HEK293 (cell line): Measurements from ENCODE around the gene PARK7.

Experiments used
- CTCF ChIA-PET: fragments of 350-600 bp; formaldehyde crosslinking; extraction: SDS; loops from one replicate; lab custom pipeline; 2021; ENCODE audit warnings: antibody characterized with exemption; lab: Yijun Ruan, JAX
- POLR2A ChIA-PET: fragments of 300-600 bp; formaldehyde crosslinking; extraction: SDS; loops from one replicate; lab custom pipeline; 2020; ENCODE audit warnings: antibody characterized with exemption, inconsistent platforms; lab: Yijun Ruan, JAX
- H3K27ac ChIP-seq: fragments of 200-500 bp; sonication (Bioruptor generic); 2 replicates; pipeline ENCODE4 v1.5.1; 2014; ENCODE audit warnings: low read depth, low read length, control low read depth, inconsistent platforms; ENCODE audit errors: extremely low read depth
- H3K36me3 ChIP-seq, 2 experiments: fragments of 200-500 bp in 1 of 2; sonication (Bioruptor generic) in 1 of 2; 1 replicate in 1 of 2; 2 replicates in 1 of 2; pipeline ENCODE4 v1.5.1; 2014 to 2017; ENCODE audit warnings: inconsistent platforms in 2 of 2, low read length in 2 of 2; ENCODE audit not compliant: control insufficient read depth in 2 of 2, insufficient read depth in 1 of 2
- H3K4me1 ChIP-seq: fragments of 200-500 bp; sonication (Bioruptor generic); 2 replicates; pipeline ENCODE4 v1.5.1; 2014; ENCODE audit warnings: mild to moderate bottlenecking, low read length, inconsistent platforms; ENCODE audit not compliant: control insufficient read depth, insufficient read depth
- H3K4me3 ChIP-seq: 2 replicates; pipeline ENCODE4 v1.5.1; 2011; ENCODE audit warnings: low read depth, mild to moderate bottlenecking, control low read depth, low read length, moderate library complexity
- H3K9me3 ChIP-seq: fragments of 200-500 bp; sonication (Bioruptor generic); 2 replicates; pipeline ENCODE4 v1.5.1; 2014; ENCODE audit warnings: low read depth, low read length, inconsistent platforms; ENCODE audit not compliant: control insufficient read depth, insufficient read depth
- HOXC10 ChIP-seq: sonication (generic); formaldehyde crosslinking; IDR thresholded peaks from 2 replicates; pipeline ENCODE4 v1.8.1; 2023; ENCODE audit warnings: mild to moderate bottlenecking, missing genetic modification reagents
- KLF9 ChIP-seq: fragments of 450-650 bp; formaldehyde crosslinking; IDR thresholded peaks from 2 replicates; pipeline ENCODE4 v1.5.1; 2016; ENCODE audit warnings: missing biosample characterization, missing genetic modification characterization, low read depth
- SP7 ChIP-seq: fragments of 450-650 bp; formaldehyde crosslinking; IDR thresholded peaks from 2 replicates; pipeline ENCODE4 v1.5.1; 2016; ENCODE audit warnings: missing biosample characterization, missing genetic modification characterization
- ZBTB20 ChIP-seq: fragments of 450-650 bp; formaldehyde crosslinking; IDR thresholded peaks from 2 replicates; pipeline ENCODE4 v1.5.1; 2016; ENCODE audit warnings: missing biosample characterization, missing genetic modification characterization
- ZFP41 ChIP-seq: fragments of 450-650 bp; formaldehyde crosslinking; IDR thresholded peaks from 2 replicates; pipeline ENCODE4 v1.5.1; 2016; ENCODE audit warnings: missing biosample characterization, missing genetic modification characterization, borderline replicate concordance
- ZIC2 ChIP-seq: fragments of 450-650 bp; formaldehyde crosslinking; IDR thresholded peaks from 2 replicates; pipeline ENCODE4 v1.5.1; 2016; ENCODE audit warnings: missing biosample characterization, missing genetic modification characterization
- ZNF132 ChIP-seq: fragments of 450-650 bp; formaldehyde crosslinking; IDR thresholded peaks from 2 replicates; pipeline ENCODE4 v1.5.1; 2017; ENCODE audit warnings: missing biosample characterization, missing genetic modification characterization, borderline replicate concordance
- ZNF175 ChIP-seq: fragments of 450-650 bp; formaldehyde crosslinking; IDR thresholded peaks from 2 replicates; pipeline ENCODE4 v1.5.1; 2016; ENCODE audit warnings: missing biosample characterization, missing genetic modification characterization
- ZNF311 ChIP-seq: fragments of 450-650 bp; formaldehyde crosslinking; IDR thresholded peaks from 2 replicates; pipeline ENCODE4 v1.5.1; 2017; ENCODE audit warnings: missing biosample characterization, missing genetic modification characterization, borderline replicate concordance
- ZNF335 ChIP-seq: fragments of 450-650 bp; formaldehyde crosslinking; conservative IDR thresholded peaks from 2 replicates; pipeline ENCODE4 v1.5.1; 2016; ENCODE audit warnings: missing biosample characterization, missing genetic modification characterization
- ZNF350 ChIP-seq: fragments of 450-650 bp; formaldehyde crosslinking; IDR thresholded peaks from 2 replicates; pipeline ENCODE4 v1.5.0; 2017; ENCODE audit warnings: missing biosample characterization, mild to moderate bottlenecking, missing genetic modification characterization
- ZNF362 ChIP-seq: fragments of 450-650 bp; formaldehyde crosslinking; IDR thresholded peaks from 2 replicates; pipeline ENCODE4 v1.5.1; 2016; ENCODE audit warnings: missing biosample characterization, missing genetic modification characterization
- ZNF423 ChIP-seq: fragments of 450-650 bp; formaldehyde crosslinking; IDR thresholded peaks from 2 replicates; pipeline ENCODE4 v1.5.1; 2016; ENCODE audit warnings: missing biosample characterization, missing genetic modification characterization
- ZNF549 ChIP-seq: fragments of 450-650 bp; IDR thresholded peaks from 2 replicates; pipeline ENCODE4 v1.5.1; 2018; ENCODE audit warnings: missing biosample characterization, missing genetic modification characterization, mild to moderate bottlenecking, inconsistent platforms, moderate library complexity
- ZNF639 ChIP-seq: fragments of 450-650 bp; formaldehyde crosslinking; IDR thresholded peaks from 2 replicates; pipeline ENCODE4 v1.5.1; 2016; ENCODE audit warnings: missing biosample characterization, missing genetic modification characterization
- ZNF677 ChIP-seq: fragments of 450-650 bp; IDR thresholded peaks from 2 replicates; pipeline ENCODE4 v1.5.0; 2018; ENCODE audit warnings: missing biosample characterization, mild to moderate bottlenecking, missing genetic modification characterization, moderate library complexity
- ZNF76 ChIP-seq: fragments of 450-650 bp; formaldehyde crosslinking; IDR thresholded peaks from 2 replicates; pipeline ENCODE4; 2016; ENCODE audit warnings: low read depth, missing biosample characterization, missing genetic modification characterization, borderline replicate concordance
- ZNF843 ChIP-seq: fragments of 450-650 bp; formaldehyde crosslinking; IDR thresholded peaks from 2 replicates; pipeline ENCODE4 v1.5.1; 2016; ENCODE audit warnings: missing biosample characterization, missing genetic modification characterization

The PARK7 gene

GRCh38 chr1:7989762-7990428, 28.4 kb downstream of the PARK7 start (continued):
- TF ChIP-seq ZNF639 (tag by site-specific recombination) = no peak
- no peak for TF ChIP-seq ZIC2
- no peak for TF ChIP-seq ZFP41 (tag by site-specific recombination)
- no peak for TF ChIP-seq ZNF549 (tag by site-specific recombination)

GRCh38 chr1:7991504-7992440, 30.3 kb downstream of the PARK7 start:
- CTCF ChIA-PET = interaction anchor here (1.1 to 2.0 kb wide), 3 partner anchors 23 to 322 kb away, joined by 3 to 9 read pairs (median 5); no protein-coding TSS in a partner anchor
- Histone ChIP-seq H3K27ac (no peak overlapping the region), H3K4me3 (no peak overlapping the region), H3K4me1 (no peaks in the 10 kb centered on the region), H3K9me3 (no peaks in the 10 kb centered on the region)
- POLR2A ChIA-PET = no interaction called here
- TF ChIP-seq SP7 (peak; percentile 40; the same call in 1 of the 2 replicates), ZNF677 (tag by site-specific recombination) (no peak)
- TF ChIP-seq, all 188 proteins: peak for 1
- peaks cover 5 to 27% of the 10 kb centered on the region in 2 experiments; a peak in 2 of 3 replicates for H3K36me3 ChIP-seq

GRCh38 chr1:7992885-7993284, 31.4 kb downstream of the PARK7 start:
- Histone ChIP-seq H3K9me3 (no peaks in the 10 kb centered on the region), H3K27ac (no peak overlapping the region), H3K36me3 (peaks cover 5 to 18% of the 10 kb centered on the region in 2 experiments; a peak in 2 of 3 replicates), H3K4me1 (no peaks in the 10 kb centered on the region), H3K4me3 (no peak overlapping the region)
- ChIA-PET CTCF (interaction anchor here (1.1 to 2.0 kb wide), 3 partner anchors 22 to 321 kb away, joined by 3 to 9 read pairs (median 5); no protein-coding TSS in a partner anchor), POLR2A (no interaction called here)
- TF ChIP-seq ZNF132 (tag by site-specific recombination) (no peak), ZNF362 (no peak), HOXC10 (CRISPR knock-in tag) (no peak), ZBTB20 (tag by site-specific recombination) (no peak), ZNF423 (tag by site-specific recombination) (no peak)

GRCh38 chr1:7993593-7994479, 32.3 kb downstream of the PARK7 start:
- ChIA-PET POLR2A (no interaction called here), CTCF (interaction anchor here (1.0 to 2.0 kb wide), 2 partner anchors 18 to 320 kb away, joined by 4 to 5 read pairs; no protein-coding TSS in a partner anchor)
- no peak overlapping the region for H3K4me3 ChIP-seq
- H3K27ac ChIP-seq = no peak overlapping the region
- H3K36me3 ChIP-seq = peaks cover 5 to 16% of the 10 kb centered on the region in 2 experiments; a peak in 2 of 3 replicates
- no peaks in the 10 kb centered on the region for H3K4me1 ChIP-seq
- no peaks in the 10 kb centered on the region for H3K9me3 ChIP-seq
- TF ChIP-seq ZNF311 (tag by site-specific recombination) (no peak), ZNF175 (tag by site-specific recombination) (no peak), ZNF335 (tag by site-specific recombination) (no peak), KLF9 (tag by site-specific recombination) (no peak), ZNF350 (no peak), ZNF76 (tag by site-specific recombination) (no peak), ZNF843 (tag by site-specific recombination) (no peak)
- TF ChIP-seq, all 188 proteins: peak for 0
